ENCODE measurements around the gene GP1BA. TPM values are rescaled to one million over a fixed set of nuclear protein-coding genes. Genes with fewer than 3 reads are reported as not detected.
"Not testable (repeated sequence)": the region's sequence is repeated elsewhere in the genome, so short reads cannot be mapped to it uniquely, and the experiment has no call there.

The GP1BA gene
- total RNA-seq, 2 donors from 2014 or later: not detected

DNA sequence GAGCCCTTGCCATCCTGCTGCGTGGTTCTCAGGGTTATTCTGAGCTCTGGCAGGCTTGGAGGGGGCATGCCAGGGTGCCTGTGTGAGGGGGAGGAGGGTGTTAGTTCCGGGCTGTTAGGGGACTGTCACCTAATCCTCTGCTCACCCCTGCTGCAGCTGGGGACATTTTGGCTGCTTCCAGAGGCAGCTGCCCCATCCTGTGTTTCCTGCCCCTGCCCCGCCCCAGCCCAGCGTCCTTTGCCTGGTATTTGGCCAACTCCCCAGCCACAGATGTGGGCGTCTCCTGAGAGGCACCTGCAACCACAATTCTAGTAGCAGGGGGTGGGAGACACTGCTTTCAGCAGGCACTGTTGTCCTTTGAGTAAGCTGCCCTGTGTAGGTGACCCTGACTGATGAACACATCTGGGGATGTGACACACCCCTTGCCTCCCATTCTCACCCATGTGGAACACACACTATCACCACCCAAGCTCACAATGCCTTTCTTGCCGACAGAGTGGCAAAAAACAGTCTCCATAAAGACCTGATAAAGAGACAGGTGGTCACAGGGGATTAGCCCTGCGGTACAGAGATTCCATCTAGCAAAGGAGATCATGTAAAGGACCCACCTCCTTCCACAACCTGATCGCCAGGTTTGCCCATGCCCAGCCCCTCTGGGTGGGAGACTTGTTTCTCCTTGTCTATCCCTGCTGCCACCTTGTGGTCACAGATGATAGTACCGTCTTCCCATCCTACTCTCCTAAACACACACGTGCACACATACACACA is 28.8 kb upstream of the GP1BA start, which contains the start of gene CHRNE:
Gene CHRNE (minus strand): TSS at position 48 of the 768 bp plus-strand sequence. CDS start 35 bp downstream, at position 13.
- Histone ChIP-seq H3K4me3 (peak within 1 kb of the TSS; percentile 26 to 53), H3K9me3 (no peaks in the 10 kb centered on the region), H3K36me3 (peaks cover 8% of the 10 kb centered on the region), H3K27me3 (no peaks in the 10 kb centered on the region), H3K4me1 (peaks cover 0 to 53% of the 10 kb centered on the region in 2 donors), H3K27ac (peak within 1 kb of the TSS; percentile 82 to 89)
- peak; percentile 86 for DNase-seq (ENCODE audit: low spot score)
- TF ChIP-seq, protein P1, sequence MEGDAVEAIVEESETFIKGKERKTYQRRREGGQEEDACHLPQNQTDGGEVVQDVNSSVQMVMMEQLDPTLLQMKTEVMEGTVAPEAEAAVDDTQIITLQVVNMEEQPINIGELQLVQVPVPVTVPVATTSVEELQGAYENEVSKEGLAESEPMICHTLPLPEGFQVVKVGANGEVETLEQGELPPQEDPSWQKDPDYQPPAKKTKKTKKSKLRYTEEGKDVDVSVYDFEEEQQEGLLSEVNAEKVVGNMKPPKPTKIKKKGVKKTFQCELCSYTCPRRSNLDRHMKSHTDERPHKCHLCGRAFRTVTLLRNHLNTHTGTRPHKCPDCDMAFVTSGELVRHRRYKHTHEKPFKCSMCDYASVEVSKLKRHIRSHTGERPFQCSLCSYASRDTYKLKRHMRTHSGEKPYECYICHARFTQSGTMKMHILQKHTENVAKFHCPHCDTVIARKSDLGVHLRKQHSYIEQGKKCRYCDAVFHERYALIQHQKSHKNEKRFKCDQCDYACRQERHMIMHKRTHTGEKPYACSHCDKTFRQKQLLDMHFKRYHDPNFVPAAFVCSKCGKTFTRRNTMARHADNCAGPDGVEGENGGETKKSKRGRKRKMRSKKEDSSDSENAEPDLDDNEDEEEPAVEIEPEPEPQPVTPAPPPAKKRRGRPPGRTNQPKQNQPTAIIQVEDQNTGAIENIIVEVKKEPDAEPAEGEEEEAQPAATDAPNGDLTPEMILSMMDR (IDR thresholded peaks at IDR 0.05): peak; percentile 56 to 79

GRCh38 chr17:4906642-4907041 is 25.4 kb upstream of the GP1BA start:
- DNase-seq (ENCODE audit: low spot score); H3K4me3 ChIP-seq; H3K27ac ChIP-seq; H3K9me3 ChIP-seq; H3K36me3 ChIP-seq; H3K27me3 ChIP-seq: not testable (repeated sequence)
- H3K4me1 ChIP-seq: peaks cover 0 to 35% of the 10 kb centered on the region in 2 donors

DNA sequence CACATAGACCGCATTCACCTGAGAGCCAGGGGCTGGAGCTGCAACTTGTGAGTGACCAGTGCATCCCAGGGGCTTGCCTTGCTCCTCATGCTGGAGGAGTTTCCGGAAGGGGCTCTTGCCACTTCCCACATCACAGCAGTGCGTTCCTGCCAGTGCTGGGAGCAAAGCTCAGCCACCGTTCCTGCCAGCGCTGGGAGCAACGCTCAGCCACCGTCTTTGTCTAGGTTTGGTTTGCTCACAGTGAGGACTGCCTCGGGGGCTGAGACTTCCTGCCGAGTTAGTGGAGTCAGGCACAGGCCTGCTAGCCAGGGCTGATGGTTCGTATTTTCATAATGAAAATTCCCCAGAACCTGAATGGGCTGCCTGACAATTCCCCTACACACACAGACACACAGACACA is 23.8 kb upstream of the GP1BA start:
- DNase-seq (ENCODE audit: low spot score): no peak
- H3K36me3 ChIP-seq: no peaks in the 10 kb centered on the region
- H3K27me3 ChIP-seq: no peaks in the 10 kb centered on the region
- H3K9me3 ChIP-seq: no peaks in the 10 kb centered on the region
- H3K27ac ChIP-seq: peak overlapping the region; percentile 20 to 48
- H3K4me3 ChIP-seq: no peak overlapping the region
- TF ChIP-seq, protein P1 (IDR thresholded peaks at IDR 0.05): no peak
- H3K4me1 ChIP-seq: peaks cover 0 to 20% of the 10 kb centered on the region in 2 donors

- Histone ChIP-seq H3K36me3 (no peaks in the 10 kb centered on the region), H3K4me3 (no peak overlapping the region), H3K27ac (peak overlapping the region; percentile 20 to 48), H3K9me3 (no peaks in the 10 kb centered on the region), H3K4me1 (peaks cover 0 to 15% of the 10 kb centered on the region in 2 donors), H3K27me3 (no peaks in the 10 kb centered on the region)
- TF ChIP-seq, protein P1 (IDR thresholded peaks at IDR 0.05): peak; percentile 86 to 92
- peak; percentile 96 for DNase-seq (ENCODE audit: low spot score)
These were observed 23.2 kb upstream of the GP1BA start for GRCh38 chr17:4908711-4909496.

- no peak for DNase-seq (ENCODE audit: low spot score)
- Histone ChIP-seq H3K4me1 (peaks cover 0 to 6% of the 10 kb centered on the region in 2 donors), H3K36me3 (no peaks in the 10 kb centered on the region), H3K27me3 (no peaks in the 10 kb centered on the region), H3K27ac (no peak overlapping the region), H3K4me3 (no peak overlapping the region), H3K9me3 (no peaks in the 10 kb centered on the region)
- TF ChIP-seq, protein P1 (IDR thresholded peaks at IDR 0.05): no peak
These were observed 18.1 kb upstream of the GP1BA start for GRCh38 chr17:4913994-4914393.

DNA sequence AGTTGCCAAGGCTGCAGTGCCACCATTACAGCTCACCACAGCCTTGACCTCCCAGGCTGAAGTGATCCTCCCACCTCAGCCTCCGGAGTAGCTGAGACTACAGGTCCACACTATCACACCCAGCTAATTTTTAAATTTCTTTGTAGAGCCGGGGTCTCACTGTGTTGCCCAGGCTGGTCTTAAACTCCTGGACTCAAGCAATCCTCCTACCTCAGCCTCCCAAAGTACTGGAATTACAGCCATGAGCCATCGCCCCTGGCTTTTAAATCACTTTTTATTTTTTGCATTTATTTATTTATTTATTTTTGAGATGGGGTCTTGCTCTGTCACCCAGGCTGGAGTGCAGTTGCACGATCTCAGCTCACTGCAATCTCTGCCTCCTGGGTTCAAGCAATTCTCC is 17.5 kb upstream of the GP1BA start:
- not testable (repeated sequence) for H3K27ac ChIP-seq; H3K9me3 ChIP-seq; DNase-seq (ENCODE audit: low spot score); H3K27me3 ChIP-seq; H3K4me3 ChIP-seq; H3K36me3 ChIP-seq; H3K4me1 ChIP-seq

All from right atrium auricular region (tissue), 2 donors.